Measurements from ENCODE around the gene MAN1A2.
"Not testable (repeated sequence)": the region's sequence is repeated elsewhere in the genome, so short reads cannot be mapped to it uniquely, and the experiment has no call there.

Gene MAN1A2

GRCh38 chr1:117342397-117342796, 24.9 kb upstream of the MAN1A2 start:
- Histone ChIP-seq H3K4me2 (peak overlapping the region; percentile 13; the same call in 1 of the 2 replicates), H3K27ac (no peak overlapping the region), H3K4me3 (IDR thresholded peaks at IDR 0.05; ENCODE audit: insufficient read depth, low read depth, low read length) (no peak overlapping the region), H3K9ac (no peak overlapping the region), H4K20me1 (ENCODE audit: insufficient read depth) (no peaks in the 10 kb centered on the region), H2AFZ (ENCODE audit: low read depth) (peak overlapping the region; percentile 27), H3K4me1 (ENCODE audit: low read depth, poor library complexity, severe bottlenecking) (peaks cover 4% of the 10 kb centered on the region), H3K79me2 (ENCODE audit: insufficient read depth, low read depth) (no peaks in the 10 kb centered on the region), H3K36me3 (ENCODE audit: insufficient read depth) (no peaks in the 10 kb centered on the region), H3K27me3 (ENCODE audit: insufficient read depth, low read depth) (no peaks in the 10 kb centered on the region)
- TF ChIP-seq CTCF (conservative IDR thresholded peaks at IDR 0.05; ENCODE audit: low read depth, low read length): no peak

GRCh38 chr1:117346206-117346928, 20.9 kb upstream of the MAN1A2 start:
- H2AFZ ChIP-seq (ENCODE audit: low read depth): no peak overlapping the region
- no peak overlapping the region for H3K4me2 ChIP-seq
- no peaks in the 10 kb centered on the region for H3K27me3 ChIP-seq (ENCODE audit: insufficient read depth, low read depth)
- H3K27ac ChIP-seq: no peak overlapping the region
- H3K79me2 ChIP-seq (ENCODE audit: insufficient read depth, low read depth): no peaks in the 10 kb centered on the region
- TF ChIP-seq CTCF (conservative IDR thresholded peaks at IDR 0.05; ENCODE audit: low read depth, low read length): no peak
- no peak overlapping the region for H3K4me3 ChIP-seq (IDR thresholded peaks at IDR 0.05; ENCODE audit: insufficient read depth, low read depth, low read length)
- H4K20me1 ChIP-seq (ENCODE audit: insufficient read depth): no peaks in the 10 kb centered on the region
- no peaks in the 10 kb centered on the region for H3K36me3 ChIP-seq (ENCODE audit: insufficient read depth)
- peaks cover 4% of the 10 kb centered on the region for H3K4me1 ChIP-seq (ENCODE audit: low read depth, poor library complexity, severe bottlenecking)
- H3K9ac ChIP-seq: no peak overlapping the region

GRCh38 chr1:117347907-117348306, 19.3 kb upstream of the MAN1A2 start:
- Histone ChIP-seq H3K36me3 (ENCODE audit: insufficient read depth) (no peaks in the 10 kb centered on the region), H3K79me2 (ENCODE audit: insufficient read depth, low read depth) (no peaks in the 10 kb centered on the region), H3K9ac (no peak overlapping the region), H3K4me2 (no peak overlapping the region), H3K4me3 (IDR thresholded peaks at IDR 0.05; ENCODE audit: insufficient read depth, low read depth, low read length) (no peak overlapping the region), H3K27me3 (ENCODE audit: insufficient read depth, low read depth) (no peaks in the 10 kb centered on the region), H2AFZ (ENCODE audit: low read depth) (no peak overlapping the region), H4K20me1 (ENCODE audit: insufficient read depth) (no peaks in the 10 kb centered on the region), H3K27ac (no peak overlapping the region), H3K4me1 (ENCODE audit: low read depth, poor library complexity, severe bottlenecking) (no peaks in the 10 kb centered on the region)
- no peak for TF ChIP-seq CTCF (conservative IDR thresholded peaks at IDR 0.05; ENCODE audit: low read depth, low read length)

GRCh38 chr1:117352695-117353094, 14.6 kb upstream of the MAN1A2 start:
- H3K4me3 ChIP-seq (IDR thresholded peaks at IDR 0.05; ENCODE audit: insufficient read depth, low read depth, low read length); H3K4me2 ChIP-seq; H3K79me2 ChIP-seq (ENCODE audit: insufficient read depth, low read depth); H3K9ac ChIP-seq; H3K27ac ChIP-seq; H3K4me1 ChIP-seq (ENCODE audit: low read depth, poor library complexity, severe bottlenecking); H3K36me3 ChIP-seq (ENCODE audit: insufficient read depth); H3K27me3 ChIP-seq (ENCODE audit: insufficient read depth, low read depth); H4K20me1 ChIP-seq (ENCODE audit: insufficient read depth); H2AFZ ChIP-seq (ENCODE audit: low read depth): not testable (repeated sequence)

- H3K27ac ChIP-seq; H4K20me1 ChIP-seq (ENCODE audit: insufficient read depth); H3K4me3 ChIP-seq (IDR thresholded peaks at IDR 0.05; ENCODE audit: insufficient read depth, low read depth, low read length); H3K4me2 ChIP-seq; H2AFZ ChIP-seq (ENCODE audit: low read depth); H3K27me3 ChIP-seq (ENCODE audit: insufficient read depth, low read depth); H3K36me3 ChIP-seq (ENCODE audit: insufficient read depth); H3K9ac ChIP-seq; H3K79me2 ChIP-seq (ENCODE audit: insufficient read depth, low read depth): not testable (repeated sequence)
- H3K4me1 ChIP-seq (ENCODE audit: low read depth, poor library complexity, severe bottlenecking): peaks cover 11% of the 10 kb centered on the region
Measured at GRCh38 chr1:117357833-117358603, 9.2 kb upstream of the MAN1A2 start.

GRCh38 chr1:117358604-117358887, 8.7 kb upstream of the MAN1A2 start:
- H3K79me2 ChIP-seq (ENCODE audit: insufficient read depth, low read depth); H3K9ac ChIP-seq; H4K20me1 ChIP-seq (ENCODE audit: insufficient read depth); H3K4me2 ChIP-seq; H3K27ac ChIP-seq; H3K36me3 ChIP-seq (ENCODE audit: insufficient read depth); H3K27me3 ChIP-seq (ENCODE audit: insufficient read depth, low read depth); H3K4me3 ChIP-seq (IDR thresholded peaks at IDR 0.05; ENCODE audit: insufficient read depth, low read depth, low read length); H2AFZ ChIP-seq (ENCODE audit: low read depth): not testable (repeated sequence)
- peaks cover 11% of the 10 kb centered on the region for H3K4me1 ChIP-seq (ENCODE audit: low read depth, poor library complexity, severe bottlenecking)
